HEK293T (cell line): Measurements from ENCODE around the gene CBLN3.
"Not testable (repeated sequence)": the region's sequence is repeated elsewhere in the genome, so short reads cannot be mapped to it uniquely, and the experiment has no call there.

ENCODE experiments used
- FOXM1 ChIP-seq: fragments of 450-650 bp; IDR thresholded peaks from 2 replicates; pipeline ENCODE4 v1.6.1; 2017; ENCODE audit warnings: mild to moderate bottlenecking, borderline replicate concordance
- LEF1 ChIP-seq: fragments of 450-650 bp; IDR thresholded peaks from 2 replicates; pipeline ENCODE4 v1.6.1; 2017; ENCODE audit warnings: mild to moderate bottlenecking, borderline replicate concordance

GRCh38 chr14:24470450-24470849 lies 41.0 kb upstream of the CBLN3 start:
- TF ChIP-seq FOXM1, LEF1: not testable (repeated sequence)
